Measurements from ENCODE around the gene ALG13.

DNA sequence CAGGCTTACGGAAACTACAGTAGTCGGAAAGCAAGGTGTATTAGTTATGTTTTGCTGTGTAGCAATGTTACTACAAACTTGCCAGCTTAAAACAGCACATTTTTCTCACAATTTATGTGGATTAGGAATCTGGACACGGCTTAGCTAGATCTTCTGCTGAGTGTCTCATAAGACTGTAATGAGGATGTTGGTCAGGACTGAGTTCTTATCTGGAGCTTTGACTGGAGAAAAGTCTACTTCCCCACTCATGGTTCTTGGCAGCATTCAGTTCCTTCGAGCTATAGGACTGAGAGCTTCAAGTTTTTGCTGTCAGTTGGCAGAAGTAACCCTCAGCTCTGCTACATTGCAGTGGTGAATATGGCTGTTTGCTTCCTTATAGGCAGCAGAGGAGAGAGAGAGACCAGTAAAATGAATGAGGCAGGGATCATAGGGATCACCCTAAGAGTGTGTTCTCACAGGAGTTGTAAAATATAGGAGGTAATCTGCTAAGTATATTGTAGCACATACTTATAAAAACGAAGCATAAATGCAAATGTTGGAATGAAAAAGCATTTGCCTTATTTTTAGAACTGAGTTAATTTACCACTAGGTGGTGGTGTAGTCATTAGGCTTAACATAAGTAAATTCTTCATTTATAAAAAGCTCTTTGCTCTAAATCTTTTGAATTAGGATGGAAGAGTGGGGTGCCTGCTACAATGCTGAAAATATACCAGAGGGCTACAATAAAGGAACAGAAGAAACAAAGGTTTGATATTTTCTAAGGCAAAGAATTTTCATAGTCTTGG, 38.6 kb downstream of the ALG13 start:
- TF ChIP-seq MAFK (IDR thresholded peaks at IDR 0.05; ENCODE audit: low read depth, low read length): no peak
- TF ChIP-seq EGR1 (IDR thresholded peaks at IDR 0.05; ENCODE audit: borderline replicate concordance, low read depth, low read length): no peak
- TF ChIP-seq CHD1 (IDR thresholded peaks at IDR 0.05; ENCODE audit: low read depth, low read length): no peak
- TF ChIP-seq SIN3A (conservative IDR thresholded peaks at IDR 0.05 in 1 of 2, IDR thresholded peaks at IDR 0.05 in 1 of 2; ENCODE audit: low read depth in 1 of 2, low read length in 2 of 2): no peak
